IPS DF 4.7 (cell line): ENCODE measurements around the gene PRR5.

ENCODE experiments used
- DNase-seq: peaks from one replicate; pipeline ENCODE4 v3.0.0-alpha.2; 2013; ENCODE audit warnings: low spot score; ENCODE audit errors: extremely low read depth

PRR5 gene

GRCh38 chr22:44753189-44754042 is 51.4 kb downstream of the PRR5 start:
- no peak for DNase-seq

GRCh38 chr22:44754998-44755397 is 53.0 kb downstream of the PRR5 start:
- no peak for DNase-seq

GRCh38 chr22:44755417-44755816 is 53.4 kb downstream of the PRR5 start:
- no peak for DNase-seq

GRCh38 chr22:44755956-44756361 is 54.0 kb downstream of the PRR5 start:
- DNase-seq, result no peak

- no peak for DNase-seq
Observed at GRCh38 chr22:44758344-44758973, 56.5 kb downstream of the PRR5 start.

- DNase-seq, result no peak
Observed at GRCh38 chr22:44759001-44759400, 57.0 kb downstream of the PRR5 start.

GRCh38 chr22:44759430-44760310 is 57.7 kb downstream of the PRR5 start:
- DNase-seq, result no peak

GRCh38 chr22:44760476-44760875 is 58.5 kb downstream of the PRR5 start:
- no peak for DNase-seq

- DNase-seq, result no peak
Observed at GRCh38 chr22:44761025-44761424, 59.0 kb downstream of the PRR5 start.

- no peak for DNase-seq
Observed at GRCh38 chr22:44764373-44764772, 62.4 kb downstream of the PRR5 start.

GRCh38 chr22:44764974-44765373 is 63.0 kb downstream of the PRR5 start:
- no peak for DNase-seq

GRCh38 chr22:44765571-44766285 is 63.7 kb downstream of the PRR5 start:
- DNase-seq, result no peak

- no peak for DNase-seq
Observed at GRCh38 chr22:44773082-44773481, 71.1 kb downstream of the PRR5 start.

- DNase-seq, result no peak
Observed at GRCh38 chr22:44775862-44776261, 73.9 kb downstream of the PRR5 start.

GRCh38 chr22:44776605-44777363 is 74.8 kb downstream of the PRR5 start:
- no peak for DNase-seq

GRCh38 chr22:44777364-44777755 is 75.4 kb downstream of the PRR5 start:
- DNase-seq, result no peak

GRCh38 chr22:44780876-44781449 is 79.0 kb downstream of the PRR5 start:
- DNase-seq, result no peak

GRCh38 chr22:44782363-44782963 is 80.5 kb downstream of the PRR5 start:
- DNase-seq, result no peak

- no peak for DNase-seq
Observed at GRCh38 chr22:44783091-44783490, 81.1 kb downstream of the PRR5 start.

- no peak for DNase-seq
Observed at GRCh38 chr22:44783581-44783980, 81.6 kb downstream of the PRR5 start.
